Measurements from ENCODE around the gene GPR132. TPM values are rescaled to one million over a fixed set of nuclear protein-coding genes. Genes with fewer than 3 reads are reported as not detected.

Gene GPR132
- total RNA-seq, 1 donor from 2014 or later, result 1.0 TPM

- TF ChIP-seq, protein P1, sequence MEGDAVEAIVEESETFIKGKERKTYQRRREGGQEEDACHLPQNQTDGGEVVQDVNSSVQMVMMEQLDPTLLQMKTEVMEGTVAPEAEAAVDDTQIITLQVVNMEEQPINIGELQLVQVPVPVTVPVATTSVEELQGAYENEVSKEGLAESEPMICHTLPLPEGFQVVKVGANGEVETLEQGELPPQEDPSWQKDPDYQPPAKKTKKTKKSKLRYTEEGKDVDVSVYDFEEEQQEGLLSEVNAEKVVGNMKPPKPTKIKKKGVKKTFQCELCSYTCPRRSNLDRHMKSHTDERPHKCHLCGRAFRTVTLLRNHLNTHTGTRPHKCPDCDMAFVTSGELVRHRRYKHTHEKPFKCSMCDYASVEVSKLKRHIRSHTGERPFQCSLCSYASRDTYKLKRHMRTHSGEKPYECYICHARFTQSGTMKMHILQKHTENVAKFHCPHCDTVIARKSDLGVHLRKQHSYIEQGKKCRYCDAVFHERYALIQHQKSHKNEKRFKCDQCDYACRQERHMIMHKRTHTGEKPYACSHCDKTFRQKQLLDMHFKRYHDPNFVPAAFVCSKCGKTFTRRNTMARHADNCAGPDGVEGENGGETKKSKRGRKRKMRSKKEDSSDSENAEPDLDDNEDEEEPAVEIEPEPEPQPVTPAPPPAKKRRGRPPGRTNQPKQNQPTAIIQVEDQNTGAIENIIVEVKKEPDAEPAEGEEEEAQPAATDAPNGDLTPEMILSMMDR (IDR thresholded peaks at IDR 0.05; ENCODE audit: borderline replicate concordance), result no peak
- intact Hi-C loops (cut with micrococcal nuclease), result no loop called here
Measured at GRCh38 chr14:105105158-105105557, 39.9 kb upstream of the GPR132 start.

DNA sequence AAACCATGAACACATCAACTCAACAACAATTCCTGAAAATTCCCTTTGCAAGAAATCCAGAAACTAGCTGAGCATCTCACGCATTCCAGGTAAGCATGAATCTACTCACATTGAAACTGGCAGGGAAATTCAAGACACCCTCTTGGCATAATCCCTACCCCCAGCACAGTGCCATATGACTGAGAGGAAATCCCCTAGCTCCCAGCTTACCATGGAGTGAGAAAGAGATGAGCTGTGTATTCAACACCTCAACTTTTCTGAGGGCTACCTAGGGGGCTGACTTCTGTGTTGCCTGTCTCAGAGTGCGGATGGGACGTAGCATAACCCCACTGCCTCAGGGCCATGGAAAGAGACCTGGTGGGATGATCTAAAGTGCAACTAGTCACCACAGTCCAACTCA is 37.7 kb upstream of the GPR132 start:
- intact Hi-C loops (cut with micrococcal nuclease), result no loop called here
- peaks cover 51% of the 10 kb centered on the region for H3K27me3 ChIP-seq (ENCODE audit: low read depth)
- H3K9me3 ChIP-seq (replicated peaks), result peaks cover 17% of the 10 kb centered on the region
- TF ChIP-seq, protein P1 (IDR thresholded peaks at IDR 0.05; ENCODE audit: borderline replicate concordance), result no peak
- H3K4me1 ChIP-seq, result no peaks in the 10 kb centered on the region
- H3K4me3 ChIP-seq, result no peak overlapping the region
- no peak overlapping the region for H3K27ac ChIP-seq (replicated peaks)
- H3K36me3 ChIP-seq, result no peaks in the 10 kb centered on the region
- no peak for DNase-seq

More at GRCh38 chr14:105105158-105105557, 39.9 kb upstream of the GPR132 start:
- no peak for DNase-seq
- H3K4me3 ChIP-seq, result no peak overlapping the region
- H3K36me3 ChIP-seq, result no peaks in the 10 kb centered on the region
- H3K9me3 ChIP-seq (replicated peaks), result peaks cover 11% of the 10 kb centered on the region
- H3K27me3 ChIP-seq (ENCODE audit: low read depth), result peaks cover 51% of the 10 kb centered on the region
- H3K27ac ChIP-seq (replicated peaks), result no peak overlapping the region
- no peaks in the 10 kb centered on the region for H3K4me1 ChIP-seq

GRCh38 chr14:105102361-105102870 is 37.2 kb upstream of the GPR132 start:
- intact Hi-C loops (cut with micrococcal nuclease), result no loop called here
- Histone ChIP-seq H3K36me3 (no peaks in the 10 kb centered on the region), H3K4me3 (no peak overlapping the region), H3K27me3 (ENCODE audit: low read depth) (peaks cover 46% of the 10 kb centered on the region), H3K4me1 (no peaks in the 10 kb centered on the region), H3K9me3 (replicated peaks) (peaks cover 17% of the 10 kb centered on the region), H3K27ac (replicated peaks) (no peak overlapping the region)
- no peak for DNase-seq
- TF ChIP-seq, protein P1 (IDR thresholded peaks at IDR 0.05; ENCODE audit: borderline replicate concordance), result no peak

GRCh38 chr14:105100910-105101309 is 35.7 kb upstream of the GPR132 start:
- Histone ChIP-seq H3K9me3 (replicated peaks) (peaks cover 17% of the 10 kb centered on the region), H3K4me3 (no peak overlapping the region), H3K36me3 (no peaks in the 10 kb centered on the region), H3K27ac (replicated peaks) (no peak overlapping the region), H3K27me3 (ENCODE audit: low read depth) (peaks cover 44% of the 10 kb centered on the region), H3K4me1 (no peaks in the 10 kb centered on the region)
- DNase-seq, result no peak
- TF ChIP-seq, protein P1 (IDR thresholded peaks at IDR 0.05; ENCODE audit: borderline replicate concordance), result no peak
- intact Hi-C loops (cut with micrococcal nuclease), result no loop called here

DNA sequence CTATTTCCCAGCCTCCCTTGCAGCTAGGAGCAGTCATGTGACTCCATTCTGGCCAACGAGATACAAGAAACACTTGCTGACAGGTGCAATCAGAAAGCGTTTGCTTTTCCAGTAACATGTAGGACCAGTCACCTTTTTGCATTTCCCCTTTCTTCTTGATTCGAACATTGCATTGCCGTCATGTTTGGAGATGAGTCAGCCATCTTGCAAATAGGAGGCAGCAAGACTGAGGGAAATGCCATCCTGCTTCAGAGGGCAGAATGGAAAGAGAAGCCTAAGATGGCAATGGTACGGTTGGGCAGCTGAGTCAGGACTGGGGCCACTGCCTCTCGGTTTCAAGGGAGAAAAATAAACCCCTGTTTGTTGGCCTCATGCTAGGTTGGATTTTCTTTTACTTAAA is 34.5 kb upstream of the GPR132 start:
- Histone ChIP-seq H3K9me3 (replicated peaks) (peaks cover 17% of the 10 kb centered on the region), H3K27me3 (ENCODE audit: low read depth) (peaks cover 36% of the 10 kb centered on the region), H3K27ac (replicated peaks) (no peak overlapping the region), H3K36me3 (no peaks in the 10 kb centered on the region), H3K4me3 (no peak overlapping the region), H3K4me1 (no peaks in the 10 kb centered on the region)
- no peak for DNase-seq
- intact Hi-C loops (cut with micrococcal nuclease), result loop anchor here (10.0 kb wide), 1 partner anchor 255 kb away; no protein-coding TSS in a partner anchor
- TF ChIP-seq, protein P1 (IDR thresholded peaks at IDR 0.05; ENCODE audit: borderline replicate concordance), result no peak

Measured in left ventricle myocardium inferior (tissue), 1 donor.